HEK293T (cell line): ENCODE data around the gene SPRYD4.

Source experiments
- CTCF ChIA-PET: fragments of 350-600 bp; formaldehyde crosslinking; extraction: SDS; loops from one replicate; lab custom pipeline; 2021; ENCODE audit warnings: antibody characterized with exemption, inconsistent platforms; lab: Yijun Ruan, JAX
- POLR2A ChIA-PET: fragments of 350-600 bp; formaldehyde crosslinking; extraction: SDS; loops from one replicate; lab custom pipeline; 2020; ENCODE audit warnings: antibody characterized with exemption, inconsistent platforms; lab: Yijun Ruan, JAX
- DNase-seq: peaks from one replicate; pipeline ENCODE4 v3.0.0; 2012; ENCODE audit warnings: mixed read lengths; ENCODE audit errors: extremely low spot score
- ARNT ChIP-seq: fragments of 450-650 bp; IDR thresholded peaks from 2 replicates; pipeline ENCODE4 v1.6.1; 2017; ENCODE audit warnings: mild to moderate bottlenecking
- BHLHE40 ChIP-seq: fragments of 450-650 bp; IDR thresholded peaks from 2 replicates; pipeline ENCODE4 v1.6.1; 2016; ENCODE audit warnings: mild to moderate bottlenecking, moderate library complexity, borderline replicate concordance
- CTBP1 ChIP-seq: fragments of 450-650 bp; IDR thresholded peaks from 2 replicates; pipeline ENCODE4 v1.6.1; 2016; ENCODE audit warnings: borderline replicate concordance
- ELF4 ChIP-seq: fragments of 450-650 bp; IDR thresholded peaks from 2 replicates; pipeline ENCODE4 v1.6.1; 2017; ENCODE audit warnings: antibody characterized with exemption
- FOXA1 ChIP-seq: fragments of 450-650 bp; IDR thresholded peaks from 2 replicates; pipeline ENCODE4 v1.6.1; 2016; ENCODE audit warnings: mild to moderate bottlenecking
- FOXK2 ChIP-seq: fragments of 450-650 bp; IDR thresholded peaks from 2 replicates; pipeline ENCODE4 v1.6.1; 2016; ENCODE audit warnings: mild to moderate bottlenecking
- FOXM1 ChIP-seq: fragments of 450-650 bp; IDR thresholded peaks from 2 replicates; pipeline ENCODE4 v1.6.1; 2017; ENCODE audit warnings: mild to moderate bottlenecking, borderline replicate concordance
- HDGF ChIP-seq: fragments of 450-650 bp; IDR thresholded peaks from 2 replicates; pipeline ENCODE4 v1.6.1; 2017; ENCODE audit warnings: antibody characterized with exemption, borderline replicate concordance
- L3MBTL2 ChIP-seq: fragments of 450-650 bp; conservative IDR thresholded peaks from 2 replicates; pipeline ENCODE4 v1.6.1; 2016; ENCODE audit warnings: mild to moderate bottlenecking
- LEF1 ChIP-seq: fragments of 450-650 bp; IDR thresholded peaks from 2 replicates; pipeline ENCODE4 v1.6.1; 2017; ENCODE audit warnings: mild to moderate bottlenecking, borderline replicate concordance
- NFRKB ChIP-seq: fragments of 450-650 bp; IDR thresholded peaks from 2 replicates; pipeline ENCODE4 v1.6.1; 2016; ENCODE audit warnings: mild to moderate bottlenecking, moderate library complexity
- SP1 ChIP-seq: fragments of 450-650 bp; IDR thresholded peaks from 2 replicates; pipeline ENCODE4 v1.6.1; 2017
- SUZ12 ChIP-seq: fragments of 450-650 bp; IDR thresholded peaks from 2 replicates; pipeline ENCODE4 v1.6.1; 2016; ENCODE audit warnings: mild to moderate bottlenecking
- TARDBP ChIP-seq: fragments of 450-650 bp; IDR thresholded peaks from 2 replicates; pipeline ENCODE4 v1.6.1; 2016
- ZNF384 ChIP-seq: fragments of 450-650 bp; IDR thresholded peaks from 2 replicates; pipeline ENCODE4 v1.6.1; 2016
- TF ChIP-seq, protein P1 (sequence below): fragments of 450-650 bp; IDR thresholded peaks from 2 replicates; pipeline ENCODE4 v1.6.1; 2016

SPRYD4 gene

DNA sequence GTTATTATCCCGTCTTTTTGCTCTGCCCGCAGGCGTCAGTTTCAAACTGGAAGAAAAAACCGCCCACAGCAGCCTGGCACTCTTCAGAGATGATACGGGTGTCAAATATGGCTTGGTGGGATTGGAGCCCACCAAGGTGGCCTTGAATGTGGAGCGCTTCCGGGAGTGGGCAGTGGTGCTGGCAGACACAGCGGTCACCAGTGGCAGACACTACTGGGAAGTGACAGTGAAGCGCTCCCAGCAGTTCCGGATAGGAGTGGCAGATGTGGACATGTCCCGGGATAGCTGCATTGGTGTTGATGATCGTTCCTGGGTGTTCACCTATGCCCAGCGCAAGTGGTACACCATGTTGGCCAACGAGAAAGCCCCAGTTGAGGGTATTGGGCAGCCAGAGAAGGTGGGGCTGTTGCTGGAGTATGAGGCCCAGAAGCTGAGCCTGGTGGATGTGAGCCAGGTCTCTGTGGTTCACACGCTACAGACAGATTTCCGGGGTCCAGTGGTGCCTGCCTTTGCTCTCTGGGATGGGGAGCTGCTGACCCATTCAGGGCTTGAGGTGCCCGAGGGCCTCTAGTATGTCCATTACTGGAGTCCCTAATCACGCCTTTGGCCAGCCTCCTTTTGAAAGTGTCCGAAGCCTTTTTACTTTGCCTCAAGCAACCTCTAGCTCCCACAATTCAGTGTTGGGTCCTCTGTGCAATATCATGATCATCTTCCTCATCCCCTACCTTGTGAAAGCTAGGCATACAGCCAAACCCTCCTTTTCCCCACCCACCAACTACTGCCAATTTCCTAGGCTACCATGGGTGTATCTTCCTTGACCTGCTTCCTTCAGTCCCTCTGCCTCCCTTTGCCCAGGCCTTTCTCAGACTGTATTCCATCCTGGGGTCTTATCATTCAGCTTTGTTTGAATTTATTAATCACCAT, 891 bp downstream of the SPRYD4 start:
- no peak for DNase-seq
- ChIA-PET POLR2A (interaction anchor here (0.7 to 3.3 kb wide), 10 partner anchors 8 to 153 kb away, joined by 3 to 17 read pairs (median 5); partner anchors contain the start of genes CNPY2, PAN2, STAT2 and TIMELESS), CTCF (no interaction called here)
- TF ChIP-seq NFRKB (no peak), SUZ12 (no peak)

- DNase-seq, result no peak
- ChIA-PET CTCF (no interaction called here), POLR2A (interaction anchor here (1.3 kb wide), 1 partner anchor 141 kb away, joined by 4 read pairs; the partner anchor contains the start of gene PAN2)
- TF ChIP-seq CTBP1 (no peak), TARDBP (no peak), LEF1 (no peak), SP1 (no peak), FOXA1 (no peak), ARNT (no peak)
- TF ChIP-seq, protein P1, sequence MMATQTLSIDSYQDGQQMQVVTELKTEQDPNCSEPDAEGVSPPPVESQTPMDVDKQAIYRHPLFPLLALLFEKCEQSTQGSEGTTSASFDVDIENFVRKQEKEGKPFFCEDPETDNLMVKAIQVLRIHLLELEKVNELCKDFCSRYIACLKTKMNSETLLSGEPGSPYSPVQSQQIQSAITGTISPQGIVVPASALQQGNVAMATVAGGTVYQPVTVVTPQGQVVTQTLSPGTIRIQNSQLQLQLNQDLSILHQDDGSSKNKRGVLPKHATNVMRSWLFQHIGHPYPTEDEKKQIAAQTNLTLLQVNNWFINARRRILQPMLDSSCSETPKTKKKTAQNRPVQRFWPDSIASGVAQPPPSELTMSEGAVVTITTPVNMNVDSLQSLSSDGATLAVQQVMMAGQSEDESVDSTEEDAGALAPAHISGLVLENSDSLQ, result no peak
Observed at GRCh38 chr12:56474389-56474788, 6.0 kb downstream of the SPRYD4 start.

- DNase-seq, result no peak
- POLR2A ChIA-PET, result interaction anchor here (1.6 kb wide), 1 partner anchor 27 kb away, joined by 4 read pairs; the partner anchor contains the start of gene TIMELESS
- no peak for TF ChIP-seq CTBP1
- no peak for TF ChIP-seq TARDBP
- TF ChIP-seq L3MBTL2, result no peak
- TF ChIP-seq FOXK2, result no peak
- TF ChIP-seq BHLHE40, result no peak
- TF ChIP-seq SP1, result no peak
- no peak for TF ChIP-seq NFRKB
- no peak for TF ChIP-seq FOXA1
- no peak for TF ChIP-seq LEF1
- no peak for TF ChIP-seq ZNF384
- TF ChIP-seq HDGF, result no peak
- no peak for TF ChIP-seq ARNT
- TF ChIP-seq FOXM1, result no peak
- no peak for TF ChIP-seq ELF4
- no peak for TF ChIP-seq SUZ12
- TF ChIP-seq, protein P1, result no peak
- CTCF ChIA-PET, result no interaction called here
Observed at GRCh38 chr12:56476143-56476542, 7.8 kb downstream of the SPRYD4 start.

DNA sequence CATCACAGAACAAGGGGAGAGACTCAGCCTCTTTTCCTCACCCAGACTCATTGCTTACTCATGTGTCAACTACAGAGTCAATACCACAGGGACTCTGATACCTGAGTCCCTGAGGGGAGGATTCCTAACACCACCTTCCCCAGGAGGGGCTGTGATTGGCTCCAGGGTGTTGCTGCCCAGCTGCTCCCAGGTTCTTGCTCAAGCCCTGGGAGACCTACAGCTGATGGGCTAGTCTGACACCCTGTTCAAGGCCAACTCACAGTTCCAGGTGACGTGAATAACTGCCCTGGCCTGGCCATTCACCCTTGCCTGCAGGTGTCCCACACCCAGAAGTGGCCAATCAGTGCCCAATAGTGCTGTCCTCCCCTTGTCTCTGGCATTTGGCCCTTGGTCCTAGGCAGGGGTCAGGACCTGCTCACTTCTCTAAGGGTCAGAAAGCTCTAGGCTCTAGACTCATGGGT, 8.6 kb downstream of the SPRYD4 start:
- ChIA-PET POLR2A (interaction anchor here (0.5 to 1.3 kb wide), 3 partner anchors 8 to 161 kb away, joined by 3 read pairs; partner anchors contain the start of gene CNPY2), CTCF (no interaction called here)
- TF ChIP-seq FOXK2, result no peak
- TF ChIP-seq HDGF, result no peak
- no peak for TF ChIP-seq ARNT
- no peak for TF ChIP-seq LEF1
- TF ChIP-seq SUZ12, result no peak
- TF ChIP-seq, protein P1, result no peak
- no peak for TF ChIP-seq L3MBTL2
- TF ChIP-seq ZNF384, result no peak
- no peak for TF ChIP-seq SP1
- no peak for TF ChIP-seq CTBP1
- TF ChIP-seq FOXM1, result no peak
- no peak for TF ChIP-seq ELF4
- no peak for TF ChIP-seq NFRKB
- no peak for TF ChIP-seq BHLHE40
- no peak for TF ChIP-seq TARDBP
- no peak for TF ChIP-seq FOXA1
- peak; percentile 2 for DNase-seq

GRCh38 chr12:56477521-56478225, 9.3 kb downstream of the SPRYD4 start:
- POLR2A ChIA-PET, result interaction anchor here (0.5 to 1.3 kb wide), 3 partner anchors 8 to 162 kb away, joined by 3 read pairs; partner anchors contain the start of gene CNPY2
- TF ChIP-seq LEF1, result no peak
- TF ChIP-seq FOXK2, result no peak
- no peak for TF ChIP-seq FOXM1
- no peak for TF ChIP-seq TARDBP
- TF ChIP-seq HDGF, result no peak
- TF ChIP-seq ELF4, result no peak
- TF ChIP-seq ZNF384, result no peak
- CTCF ChIA-PET, result no interaction called here
- no peak for DNase-seq

GRCh38 chr12:56479625-56480024, 11.2 kb downstream of the SPRYD4 start:
- TF ChIP-seq NFRKB (no peak), ZNF384 (no peak), LEF1 (no peak), FOXA1 (no peak), FOXK2 (no peak), TARDBP (no peak), BHLHE40 (no peak), SUZ12 (no peak), ARNT (no peak), L3MBTL2 (no peak), FOXM1 (no peak)
- TF ChIP-seq, protein P1, result no peak
- POLR2A ChIA-PET, result interaction anchor here (0.6 kb wide), 1 partner anchor 385 kb away, joined by 3 read pairs; no protein-coding TSS in a partner anchor
- CTCF ChIA-PET, result no interaction called here
- DNase-seq, result no peak
